B cell (primary cell): Measurements from ENCODE around the gene LBX2. TPM values are rescaled to one million over a fixed set of nuclear protein-coding genes. Genes with fewer than 3 reads are reported as not detected.
A peak's percentile ranks its signal among the peaks of the same experiment; 100 is the strongest.

Source experiments
- ATAC-seq: fragments of 200-7000 bp; cut with Tn5 transposase; one replicate; pipeline ENCODE4 v1.10.0; 2021; ENCODE audit warnings: low read depth, mild to moderate bottlenecking, moderate number of reproducible peaks, moderate library complexity
- CTCF ChIA-PET: fragments of 350-600 bp; sonication (Branson Sonifier 250); formaldehyde crosslinking; loops from one replicate; lab custom pipeline; 2021; ENCODE audit warnings: antibody characterized with exemption, inconsistent platforms; lab: Charles Lee
- POLR2A ChIA-PET: fragments of 350-600 bp; sonication (Branson Sonifier 250); formaldehyde crosslinking; loops from one replicate; lab custom pipeline; 2021; ENCODE audit warnings: antibody characterized with exemption; lab: Charles Lee
- DNase-seq: peaks from one replicate; pipeline ENCODE4 v3.0.0; 2013
- H2AFZ ChIP-seq: 2 replicates; pipeline ENCODE4 v1.6.1; 2012; ENCODE audit warnings: mild to moderate bottlenecking, low read depth, low read length; ENCODE audit not compliant: insufficient read depth, poor library complexity, severe bottlenecking
- H3K27ac ChIP-seq, 2 donors: 1 replicate in 1 of 2; 2 replicates in 1 of 2; pipeline ENCODE4 v1.5.1; 2012 to 2013; ENCODE audit warnings: low read length in 2 of 2, mild to moderate bottlenecking in 2 of 2, moderate library complexity in 1 of 2
- H3K27me3 ChIP-seq, 4 experiments: fragments of 200-600 bp in 1 of 4; sonication (generic) in 1 of 4; replicated peaks in 1 of 4; 1 replicate in 2 of 4; 2 replicates in 2 of 4; pipeline versions ENCODE4 v1.6.1 to v1.7.0; 2013 to 2016; ENCODE audit warnings: low read length in 3 of 4, mild to moderate bottlenecking in 2 of 4, mixed read lengths in 1 of 4, moderate library complexity in 1 of 4; ENCODE audit not compliant: insufficient read depth in 4 of 4, control insufficient read depth in 3 of 4; ENCODE audit errors: control extremely low read depth in 1 of 4
- H3K36me3 ChIP-seq, 2 experiments: replicated peaks in 1 of 2; 1 replicate in 1 of 2; 2 replicates in 1 of 2; pipeline versions ENCODE4 v1.6.1 to v1.7.1; 2013; ENCODE audit warnings: low read length in 1 of 2; ENCODE audit not compliant: insufficient read depth in 2 of 2, control insufficient read depth in 1 of 2; ENCODE audit errors: control extremely low read depth in 1 of 2, extremely low read depth in 1 of 2
- H3K4me1 ChIP-seq, 2 donors: fragments of 200-600 bp in 1 of 2; sonication (generic) in 1 of 2; 1 replicate in 1 of 2; 2 replicates in 1 of 2; pipeline versions ENCODE4 v1.5.1 to v1.6.1; 2013 to 2017; ENCODE audit warnings: low read length in 2 of 2; ENCODE audit not compliant: control insufficient read depth in 2 of 2, insufficient read depth in 2 of 2
- H3K4me2 ChIP-seq: replicated peaks from 2 replicates; pipeline ENCODE3; 2012; ENCODE audit warnings: mild to moderate bottlenecking, low read depth, low read length; ENCODE audit not compliant: poor library complexity, severe bottlenecking
- H3K4me3 ChIP-seq, 5 experiments: fragments of 200-600 bp in 1 of 5; sonication (generic) in 1 of 5; 1 replicate in 3 of 5; 2 replicates in 2 of 5; pipeline versions ENCODE4 v1.5.1 to v1.7.0; 2011 to 2016; ENCODE audit warnings: low read length in 4 of 5, mild to moderate bottlenecking in 4 of 5, low read depth in 2 of 5, control low read depth in 1 of 5, moderate library complexity in 1 of 5; ENCODE audit not compliant: insufficient read depth in 1 of 5; ENCODE audit errors: control extremely low read depth in 1 of 5, extremely low read depth in 1 of 5
- H3K79me2 ChIP-seq: fragments of 200-600 bp; sonication (generic); one replicate; pipeline ENCODE4 v1.6.0; 2016; ENCODE audit warnings: low read length; ENCODE audit not compliant: control insufficient read depth, insufficient read depth
- H3K9ac ChIP-seq: fragments of 200-600 bp; sonication (generic); 2 replicates; pipeline ENCODE4 v1.6.1; 2017; ENCODE audit warnings: mild to moderate bottlenecking, low read length, moderate library complexity
- H3K9me3 ChIP-seq, 3 donors: one replicate each; pipeline versions ENCODE4 v1.6.1 to v1.7.1; 2013; ENCODE audit warnings: low read length in 2 of 3; ENCODE audit not compliant: control insufficient read depth in 2 of 3, insufficient read depth in 1 of 3; ENCODE audit errors: control extremely low read depth in 1 of 3
- H4K20me1 ChIP-seq: 2 replicates; pipeline ENCODE4 v1.6.0; 2012; ENCODE audit warnings: mild to moderate bottlenecking, low read length; ENCODE audit not compliant: insufficient read depth, control insufficient read depth, poor library complexity, severe bottlenecking
- H3K27ac Mint-ChIP-seq: one replicate; pipeline ENCODE4 v1.8.0; 2021; ENCODE audit warnings: mixed read lengths
- H3K27me3 Mint-ChIP-seq: one replicate; pipeline ENCODE4 v1.8.0; 2021; ENCODE audit warnings: mixed read lengths
- H3K4me1 Mint-ChIP-seq: one replicate; pipeline ENCODE4 v1.8.0; 2021; ENCODE audit warnings: mixed read lengths
- H3K4me3 Mint-ChIP-seq: one replicate; pipeline ENCODE4 v1.8.0; 2021; ENCODE audit warnings: mixed read lengths
- H3K9me3 Mint-ChIP-seq: one replicate; pipeline ENCODE4 v1.8.0; 2022; ENCODE audit warnings: mixed read lengths; ENCODE audit not compliant: insufficient read depth
- EZH2 ChIP-seq: IDR thresholded peaks from 2 replicates; pipeline ENCODE4 v1.6.1; 2012; ENCODE audit warnings: borderline replicate concordance, low read depth, mild to moderate bottlenecking, moderate library complexity, low read length; ENCODE audit not compliant: insufficient read depth, poor library complexity, severe bottlenecking
- WGBS: methylation state at CpG from one replicate; pipeline ENCODE4 v1.1.5; 2013; ENCODE audit warnings: missing lambda C conversion rate; ENCODE audit not compliant: insufficient coverage; 5-methylcytosine and 5-hydroxymethylcytosine counted together
- intact Hi-C: fragments of 100-400 bp; cut with micrococcal nuclease; formaldehyde crosslinking; loops from one replicate; pipeline ENCODE4 v1.10.0; 2022
- polyA plus RNA-seq: library from polyadenylated mRNA; depleted of rRNA; stranded (reverse); fragments of >200 nt; gene quantifications from 2 replicates; pipeline ENCODE4 v1.2.3, GENCODE V29; 2012
- total RNA-seq, 2 donors: library from RNA; stranded (reverse); fragments of 120-200 nt in 1 of 2; gene quantifications; 1 replicate in 1 of 2; 2 replicates in 1 of 2; pipeline versions ENCODE4 v1.2.3 to v1.2.4, GENCODE V29; 2013 to 2022
- TF ChIP-seq, protein P1 (sequence below): fragments of 200-600 bp; IDR thresholded peaks from one replicate; pipeline ENCODE4 v1.8.0; 2022; ENCODE audit warnings: antibody characterized with exemption, mild to moderate bottlenecking

Gene LBX2
- total and polyA plus RNA-seq, 2 donors (not counting 1 experiment from before 2014, with no cell fraction given): 1.1 to 2.0 TPM

DNA sequence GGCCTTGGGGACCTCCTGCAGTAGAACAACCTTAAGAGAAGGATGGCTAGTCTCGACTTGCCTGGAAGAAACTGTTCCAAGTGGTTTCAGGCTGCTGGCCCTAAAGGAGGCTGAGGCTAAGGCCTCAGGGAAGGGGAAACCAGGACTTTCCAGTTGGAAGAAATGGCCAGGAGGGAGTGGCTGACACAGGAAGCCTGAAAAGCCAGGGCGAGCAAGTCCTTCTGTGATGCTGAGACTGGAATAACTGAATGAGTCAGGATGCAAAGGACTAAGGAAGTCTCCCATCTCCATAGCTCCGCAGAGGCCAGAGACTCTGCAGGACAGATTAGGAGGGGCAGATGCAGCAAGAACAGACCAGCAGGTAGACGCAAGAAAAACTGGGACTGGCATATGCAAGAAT is 37.7 kb upstream of the LBX2 start:
- peaks cover 31% of the 10 kb centered on the region for H3K4me1 Mint-ChIP-seq
- Histone ChIP-seq H3K36me3 (peaks cover 0 to 19% of the 10 kb centered on the region in 2 experiments), H3K27ac (no peak overlapping the region), H3K9me3 (no peaks in the 10 kb centered on the region), H4K20me1 (no peaks in the 10 kb centered on the region), H3K79me2 (no peaks in the 10 kb centered on the region), H3K27me3 (no peaks in the 10 kb centered on the region), H2AFZ (no peak overlapping the region), H3K4me3 (no peak overlapping the region), H3K4me1 (peaks cover 18 to 32% of the 10 kb centered on the region in 2 donors), H3K4me2 (no peak overlapping the region), H3K9ac (no peak overlapping the region)
- H3K27me3 Mint-ChIP-seq: no peaks in the 10 kb centered on the region
- intact Hi-C loops: no loop called here
- WGBS: 98% methylated on average over 4 of the region's 4 CpGs
- no peaks in the 10 kb centered on the region for H3K9me3 Mint-ChIP-seq
- CTCF ChIA-PET: no interaction called here
- no peak overlapping the region for H3K27ac Mint-ChIP-seq
- TF ChIP-seq, protein P1, sequence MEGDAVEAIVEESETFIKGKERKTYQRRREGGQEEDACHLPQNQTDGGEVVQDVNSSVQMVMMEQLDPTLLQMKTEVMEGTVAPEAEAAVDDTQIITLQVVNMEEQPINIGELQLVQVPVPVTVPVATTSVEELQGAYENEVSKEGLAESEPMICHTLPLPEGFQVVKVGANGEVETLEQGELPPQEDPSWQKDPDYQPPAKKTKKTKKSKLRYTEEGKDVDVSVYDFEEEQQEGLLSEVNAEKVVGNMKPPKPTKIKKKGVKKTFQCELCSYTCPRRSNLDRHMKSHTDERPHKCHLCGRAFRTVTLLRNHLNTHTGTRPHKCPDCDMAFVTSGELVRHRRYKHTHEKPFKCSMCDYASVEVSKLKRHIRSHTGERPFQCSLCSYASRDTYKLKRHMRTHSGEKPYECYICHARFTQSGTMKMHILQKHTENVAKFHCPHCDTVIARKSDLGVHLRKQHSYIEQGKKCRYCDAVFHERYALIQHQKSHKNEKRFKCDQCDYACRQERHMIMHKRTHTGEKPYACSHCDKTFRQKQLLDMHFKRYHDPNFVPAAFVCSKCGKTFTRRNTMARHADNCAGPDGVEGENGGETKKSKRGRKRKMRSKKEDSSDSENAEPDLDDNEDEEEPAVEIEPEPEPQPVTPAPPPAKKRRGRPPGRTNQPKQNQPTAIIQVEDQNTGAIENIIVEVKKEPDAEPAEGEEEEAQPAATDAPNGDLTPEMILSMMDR: no peak
- TF ChIP-seq EZH2: no peak
- DNase-seq (no peak), ATAC-seq (no peak)
- POLR2A ChIA-PET: no interaction called here
- no peak overlapping the region for H3K4me3 Mint-ChIP-seq

DNA sequence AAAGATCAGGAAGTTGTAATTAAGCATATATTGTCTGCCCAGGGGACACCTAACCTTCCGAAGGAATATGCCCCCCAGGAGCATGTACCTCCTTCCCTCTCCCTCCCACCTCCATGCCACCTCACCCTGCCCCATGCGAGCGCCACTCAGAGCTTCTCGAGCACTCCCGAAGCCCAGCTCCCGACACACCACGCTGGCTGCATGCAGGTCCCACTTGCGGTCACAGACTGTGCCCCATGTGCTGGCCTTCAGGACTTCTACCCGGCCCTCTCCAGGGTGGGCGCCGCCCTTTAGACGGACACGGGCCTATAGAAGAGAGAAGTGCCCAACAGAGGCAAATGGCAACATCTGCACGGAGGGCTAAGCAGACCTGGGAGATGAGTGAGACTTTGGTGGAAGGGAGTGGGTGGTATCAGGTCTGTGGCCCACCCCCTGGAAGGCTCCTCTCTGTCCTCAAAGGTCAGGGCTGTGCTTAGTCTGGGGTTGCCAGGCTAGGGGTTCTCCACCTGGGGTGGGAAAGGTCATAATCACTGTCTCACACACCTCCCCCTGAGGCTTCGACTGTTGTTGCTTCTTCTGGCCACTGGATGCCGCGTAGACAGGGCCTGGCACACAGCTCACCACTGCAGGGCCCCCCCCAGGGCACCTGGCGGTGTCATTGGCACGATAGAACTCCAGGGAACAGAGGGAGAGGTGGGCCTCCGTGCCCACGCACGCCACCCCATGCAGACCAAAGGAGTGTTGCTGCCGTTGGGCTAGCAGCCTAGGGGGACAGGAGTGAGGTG is 37.0 kb upstream of the LBX2 start:
- H2AFZ ChIP-seq: no peak overlapping the region
- ATAC-seq (no peak), DNase-seq (no peak)
- H3K36me3 ChIP-seq: peaks cover 0 to 20% of the 10 kb centered on the region in 2 experiments
- POLR2A ChIA-PET: interaction anchor here (1.0 kb wide), 1 partner anchor 20 kb away, joined by 3 read pairs; no protein-coding TSS in a partner anchor
- no peak overlapping the region for H3K27ac ChIP-seq
- peak overlapping the region; percentile 50 for H3K27ac Mint-ChIP-seq
- no peak overlapping the region for H3K4me3 Mint-ChIP-seq
- H3K9me3 ChIP-seq: no peaks in the 10 kb centered on the region
- no peak overlapping the region for H3K4me3 ChIP-seq
- peaks cover 39% of the 10 kb centered on the region for H3K4me1 Mint-ChIP-seq
- H3K9ac ChIP-seq: no peak overlapping the region
- intact Hi-C loops: no loop called here
- no peaks in the 10 kb centered on the region for H4K20me1 ChIP-seq
- peaks cover 25 to 39% of the 10 kb centered on the region in 2 donors for H3K4me1 ChIP-seq
- WGBS: 93% methylated on average over 14 of the region's 23 CpGs
- H3K79me2 ChIP-seq: peaks cover 7% of the 10 kb centered on the region
- no peaks in the 10 kb centered on the region for H3K27me3 ChIP-seq
- H3K4me2 ChIP-seq: no peak overlapping the region
- no peaks in the 10 kb centered on the region for H3K27me3 Mint-ChIP-seq
- TF ChIP-seq, protein P1: no peak
- no peak for TF ChIP-seq EZH2
- CTCF ChIA-PET: interaction anchor here (0.8 kb wide), 1 partner anchor 9 kb away, joined by 3 read pairs; no protein-coding TSS in a partner anchor
- no peaks in the 10 kb centered on the region for H3K9me3 Mint-ChIP-seq
